ENCODE results near the gene FGF5. TPM values are rescaled to one million over a fixed set of nuclear protein-coding genes. Genes with fewer than 3 reads are reported as not detected.

FGF5 gene
- total and polyA plus RNA-seq, 2 of the 13 experiments (the other 11 are each of a cell fraction or from before 2014, with no cell fraction given), result not detected

GRCh38 chr4:80259012-80259411 is 7.5 kb upstream of the FGF5 start (continued):
- no peak for TF ChIP-seq DBP (CRISPR knock-in tag; IDR thresholded peaks at IDR 0.05; ENCODE audit: not compliant biosample characterization)
- TF ChIP-seq MEF2D (CRISPR knock-in tag; IDR thresholded peaks at IDR 0.05), result no peak
- no peak for TF ChIP-seq ZNF841 (CRISPR knock-in tag; IDR thresholded peaks at IDR 0.05; ENCODE audit: borderline replicate concordance)
- TF ChIP-seq HNF1A (IDR thresholded peaks at IDR 0.05; ENCODE audit: low read depth), result no peak
- no peak for TF ChIP-seq HNF1A (CRISPR knock-in tag; IDR thresholded peaks at IDR 0.05; ENCODE audit: borderline replicate concordance)

- no peaks in the 10 kb centered on the region for H4K20me1 ChIP-seq (ENCODE audit: insufficient read depth, low read length)
- no peak for TF ChIP-seq HOXA9 (CRISPR knock-in tag; IDR thresholded peaks at IDR 0.05; ENCODE audit: borderline replicate concordance)
- TF ChIP-seq ZNF563 (CRISPR knock-in tag; IDR thresholded peaks at IDR 0.05), result no peak
- peaks cover 2 to 7% of the 10 kb centered on the region in 2 experiments; a peak in 4 of 5 replicates for H3K27me3 ChIP-seq (ENCODE audit: control insufficient read depth in 1 of 2, insufficient read depth in 2 of 2, low read length in 2 of 2)
- CTCF ChIA-PET (ENCODE audit: low intra/inter-chr PET ratio, low total read pairs), result no interaction called here
- BruUV-seq (replicated peaks), result no TSS peak
- no peaks in the 10 kb centered on the region for H3K36me3 ChIP-seq (replicated peaks in 1 of 2; ENCODE audit: control insufficient read depth in 1 of 2, insufficient read depth in 2 of 2, low read length in 2 of 2)
- no peak for ATAC-seq
- no peak for DNase-seq (ENCODE audit: low spot score)
- POLR2A ChIA-PET, result no interaction called here
- in situ Hi-C loops (cut with HindIII; ENCODE audit: extremely low pct_ligation_motif_present, low pct_unique_long_range_greater_than_20kb) (no loop called here), intact Hi-C loops (cut with micrococcal nuclease; ENCODE audit: unreplicated experiment) (no loop called here)
- no peak overlapping the region for H2AFZ ChIP-seq (ENCODE audit: low read length)
- no peaks in the 10 kb centered on the region for H3K79me2 ChIP-seq (ENCODE audit: insufficient read depth, low read length)
- H3K4me3 ChIP-seq (replicated peaks in 1 of 3; ENCODE audit: insufficient read depth in 1 of 3, low read depth in 2 of 3, low read length in 3 of 3), result no peak overlapping the region
- no peaks in the 10 kb centered on the region for H3K4me1 ChIP-seq (ENCODE audit: insufficient read depth, low read length)
- H3K4me2 ChIP-seq (ENCODE audit: low read depth, low read length), result no peak overlapping the region
- WGBS (ENCODE audit: low lambda C conversion rate), result 4% methylated on average over 3 of the region's 3 CpGs
- no peak for FAIRE-seq
- no peaks in the 10 kb centered on the region for H3K9me3 ChIP-seq (ENCODE audit: low read length)
- no peak overlapping the region for H3K9ac ChIP-seq (ENCODE audit: insufficient read depth, low read depth, low read length)
- H3K27ac ChIP-seq (ENCODE audit: extremely low read length, insufficient read depth, low read length), result no peak overlapping the region
Observed at GRCh38 chr4:80259817-80260216, 6.6 kb upstream of the FGF5 start.
